GM12878 (cell line): ENCODE measurements around the gene ANXA5. TPM values are rescaled to one million over a fixed set of nuclear protein-coding genes. Genes with fewer than 3 reads are reported as not detected.

Experiments
- ATAC-seq: fragments of 200-7000 bp; cut with Tn5 transposase; 3 replicates; pipeline ENCODE4 v1.9.1; 2020; ENCODE audit warnings: mild to moderate bottlenecking, moderate library complexity
- BruUV-seq: library from RNA; stranded (reverse); fragments of 400-500 nt; replicated peaks from 2 replicates; lab custom pipeline; 2021; lab: Mats Ljungman, UMichigan
- CTCF ChIA-PET: fragments of 300-600 bp; sonication (Branson Sonifier 250); formaldehyde crosslinking; extraction: SDS; loops from one replicate; lab custom pipeline; 2021; ENCODE audit warnings: inconsistent platforms; lab: Yijun Ruan, JAX
- POLR2A ChIA-PET: fragments of 350-600 bp; formaldehyde crosslinking; extraction: SDS; loops from one replicate; lab custom pipeline; 2021; ENCODE audit warnings: inconsistent platforms; lab: Charles Lee
- RAD21 ChIA-PET: fragments of 300-600 bp; sonication (Branson Sonifier 250); formaldehyde crosslinking; loops from one replicate; lab custom pipeline; 2023; ENCODE audit warnings: antibody characterized with exemption; ENCODE audit not compliant: unreplicated experiment; lab: Charles Lee
- SMC1A ChIA-PET: fragments of 300-600 bp; sonication (Branson Sonifier 250); formaldehyde crosslinking; loops from one replicate; lab custom pipeline; 2023; ENCODE audit not compliant: unreplicated experiment, uncharacterized antibody; lab: Charles Lee
- DNase-seq: peaks from one replicate; pipeline ENCODE4 v3.0.0-alpha.2; 2011; ENCODE audit warnings: low read depth, low spot score
- FAIRE-seq: peaks from 3 replicates; lab custom pipeline; 2011; peaks lifted over from hg19 to GRCh38; lab: Jason Lieb, UNC
- H2AFZ ChIP-seq: 2 replicates; pipeline ENCODE4 v1.6.0; 2011; ENCODE audit warnings: low read depth, low read length, control low read depth; ENCODE audit not compliant: control insufficient read depth
- H3K27ac ChIP-seq: 2 replicates; pipeline ENCODE4 v1.5.1; 2011; ENCODE audit warnings: control low read depth; ENCODE audit not compliant: control insufficient read depth, insufficient read depth
- H3K27me3 ChIP-seq, 2 experiments: replicated peaks in 1 of 2; 2 replicates each; pipeline versions ENCODE4 v1.6.0 to v1.6.1; 2011; ENCODE audit warnings: low read length in 1 of 2; ENCODE audit not compliant: control insufficient read depth in 2 of 2, insufficient read depth in 2 of 2
- H3K36me3 ChIP-seq, 2 experiments: 2 replicates each; pipeline ENCODE4 v1.5.1; 2011; ENCODE audit warnings: low read length in 1 of 2; ENCODE audit not compliant: control insufficient read depth in 2 of 2, insufficient read depth in 2 of 2
- H3K4me1 ChIP-seq: 2 replicates; pipeline ENCODE4 v1.6.1; 2011; ENCODE audit warnings: mild to moderate bottlenecking, low read length, moderate library complexity, mixed read lengths; ENCODE audit not compliant: control insufficient read depth, insufficient read depth
- H3K4me2 ChIP-seq: 2 replicates; pipeline ENCODE4 v1.6.0; 2011; ENCODE audit warnings: control low read depth; ENCODE audit not compliant: control insufficient read depth, insufficient read depth
- H3K4me3 ChIP-seq: fragments of 200-600 bp; sonication (generic); 2 replicates; pipeline ENCODE4 v1.5.1; 2016
- H3K79me2 ChIP-seq: 2 replicates; pipeline ENCODE4 v1.6.0; 2011; ENCODE audit warnings: low read length; ENCODE audit not compliant: control insufficient read depth, insufficient read depth
- H3K9ac ChIP-seq: 2 replicates; pipeline ENCODE4 v1.8.0; 2011; ENCODE audit warnings: low read length, control low read depth, mixed read lengths; ENCODE audit not compliant: control insufficient read depth, insufficient read depth
- H3K9me3 ChIP-seq: replicated peaks from 3 replicates; pipeline ENCODE4 v1.5.1; 2011; ENCODE audit warnings: mild to moderate bottlenecking, low read length; ENCODE audit not compliant: control insufficient read depth, insufficient read depth
- H4K20me1 ChIP-seq: 2 replicates; pipeline ENCODE4 v1.6.0; 2011; ENCODE audit not compliant: control insufficient read depth, insufficient read depth
- BMI1 ChIP-seq: fragments of 450-650 bp; IDR thresholded peaks from 2 replicates; pipeline ENCODE4 v1.6.1; 2016; ENCODE audit warnings: mild to moderate bottlenecking, moderate library complexity, borderline replicate concordance
- BRCA1 ChIP-seq: IDR thresholded peaks from 2 replicates; pipeline ENCODE4 v1.6.1; 2011; ENCODE audit warnings: low read depth, low read length, improper control_type of control experiment
- CBFB ChIP-seq: IDR thresholded peaks from 2 replicates; pipeline ENCODE4 v1.6.1; 2016; ENCODE audit warnings: antibody characterized with exemption, low read depth
- CHD2 ChIP-seq: IDR thresholded peaks from 2 replicates; pipeline ENCODE4 v1.6.1; 2011; ENCODE audit warnings: low read depth, low read length, improper control_type of control experiment, borderline replicate concordance
- MXI1 ChIP-seq: fragments of 150-350 bp; IDR thresholded peaks from 2 replicates; pipeline ENCODE4 v1.6.1; 2011; ENCODE audit warnings: low read depth, mild to moderate bottlenecking, inconsistent platforms, low read length, improper control_type of control experiment
- POLR2AphosphoS5 ChIP-seq: IDR thresholded peaks from 2 replicates; pipeline ENCODE4 v1.6.1; 2011; ENCODE audit warnings: mild to moderate bottlenecking, low read length, inconsistent platforms
- RAD21 ChIP-seq: IDR thresholded peaks from 2 replicates; pipeline ENCODE4 v1.6.1; 2011; ENCODE audit warnings: mild to moderate bottlenecking, low read depth, low read length, moderate library complexity; ENCODE audit not compliant: insufficient read depth
- SMC3 ChIP-seq: IDR thresholded peaks from 2 replicates; pipeline ENCODE4 v1.6.1; 2011; ENCODE audit warnings: low read length, improper control_type of control experiment, borderline replicate concordance
- WGBS: methylation state at CpG from one replicate; pipeline ENCODE4 v1.1.6; 2016; ENCODE audit warnings: low lambda C conversion rate; ENCODE audit not compliant: insufficient replicate concordance, insufficient coverage; ENCODE audit errors: missing lambda C conversion rate; 5-methylcytosine and 5-hydroxymethylcytosine counted together
- in situ Hi-C: fragments of 300-500 bp; cut with MboI; formaldehyde crosslinking; loops from 9 replicates; pipeline ENCODE4 v1.14.3; 2018; ENCODE audit warnings: mixed read lengths
- intact Hi-C: fragments of 100-400 bp; cut with micrococcal nuclease; formaldehyde crosslinking; loops from one replicate; pipeline ENCODE4 v1.14.2; 2022; ENCODE audit not compliant: unreplicated experiment
- polyA plus RNA-seq, 11 experiments: library from polyadenylated mRNA; depleted of rRNA in 4 of 11; unstranded in 6 of 11; stranded (reverse) in 5 of 11; fragments of >200 nt; fragmentation: Nextera tagmentation in 4 of 11; fragmentation: Illumina TruSeq in 1 of 11; extraction: Ambion mirVana in 4 of 11; extraction: Trizol in 1 of 11; gene quantifications; 1 replicate in 1 of 11; 2 replicates in 10 of 11; pipeline versions ENCODE4 v1.2.1 to v1.2.3, GENCODE V29; 2011 to 2016; ENCODE audit warnings: inconsistent platforms in 2 of 11, missing spikeins in 2 of 11, low read depth in 1 of 11
- total RNA-seq, 4 experiments: library from RNA; depleted of rRNA in 3 of 4; stranded (reverse); fragments of >200 nt in 3 of 4; fragmentation: Illumina TruSeq in 1 of 4; extraction: Trizol in 1 of 4; gene quantifications; 2 replicates each; pipeline versions ENCODE4 v1.2.1 to v1.2.3, GENCODE V29; 2013 to 2021
- TF ChIP-seq, protein P1 (sequence below): fragments of 450-650 bp; IDR thresholded peaks from 2 replicates; pipeline ENCODE4 v1.6.1; 2017; ENCODE audit warnings: mild to moderate bottlenecking, low read depth, inconsistent platforms; ENCODE audit not compliant: poor library complexity, severe bottlenecking
- TF ChIP-seq, protein P2 (sequence below): IDR thresholded peaks from 2 replicates; pipeline ENCODE4 v1.6.1; 2012; ENCODE audit warnings: improper control_type of control experiment, low read depth, low read length; ENCODE audit not compliant: insufficient replicate concordance

Gene ANXA5
- total and polyA plus RNA-seq, 10 of the 15 experiments (the other 5 are each of a cell fraction or from before 2014, with no cell fraction given): 101 to 249 (median 169) TPM

DNA sequence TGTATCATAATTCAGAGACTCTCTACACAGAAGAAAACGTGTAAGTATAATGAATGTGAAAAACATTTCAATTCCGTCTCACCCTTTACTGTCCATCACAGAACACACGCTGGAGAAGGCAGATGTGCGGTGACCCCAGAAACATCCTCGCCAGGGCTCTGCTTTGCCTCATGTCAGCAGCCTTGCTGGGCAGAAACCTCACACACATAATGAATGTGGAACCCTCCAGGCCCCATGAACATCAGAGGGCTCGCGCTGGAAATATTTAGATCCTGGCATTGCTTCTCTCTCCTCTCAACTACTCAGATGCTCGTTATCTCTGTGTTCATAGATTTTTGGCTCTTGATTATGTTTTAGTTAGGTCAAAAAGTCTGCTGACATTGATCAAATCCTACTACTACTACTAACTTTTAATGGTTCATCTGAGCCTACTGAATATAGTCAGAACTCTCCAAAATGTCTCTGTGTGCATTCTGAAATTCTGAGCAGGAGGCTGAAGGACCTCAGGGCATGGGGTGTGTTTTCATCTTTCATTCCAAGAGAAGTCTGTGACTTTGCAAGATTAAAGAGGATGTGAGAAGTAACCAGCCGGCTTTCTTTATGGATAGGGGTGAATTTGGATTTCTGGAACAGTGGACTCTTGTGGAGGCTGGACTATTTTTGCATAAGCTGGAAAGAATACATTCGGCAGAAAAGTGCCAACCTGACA is 41.2 kb upstream of the ANXA5 start (continued):
- TF ChIP-seq POLR2AphosphoS5 (no peak), CBFB (no peak), CHD2 (no peak)

GRCh38 chr4:121736735-121737351 is 40.1 kb upstream of the ANXA5 start:
- Histone ChIP-seq H2AFZ (no peak overlapping the region), H3K4me3 (no peak overlapping the region), H3K4me1 (no peaks in the 10 kb centered on the region), H3K9ac (no peak overlapping the region), H3K27ac (no peak overlapping the region), H3K36me3 (no peaks in the 10 kb centered on the region), H3K79me2 (no peaks in the 10 kb centered on the region), H3K4me2 (no peak overlapping the region), H3K27me3 (no peaks in the 10 kb centered on the region; a peak in 1 of 4 replicates), H3K9me3 (no peaks in the 10 kb centered on the region), H4K20me1 (no peaks in the 10 kb centered on the region; the same call in 1 of the 2 replicates)
- ChIA-PET SMC1A (interaction anchor here (0.8 to 1.2 kb wide), 3 partner anchors 39 to 275 kb away, joined by 3 to 4 read pairs (median 4); no protein-coding TSS in a partner anchor), POLR2A (no interaction called here), RAD21 (interaction anchor here (0.9 to 1.5 kb wide), 5 partner anchors 9 to 366 kb away, joined by 3 to 8 read pairs (median 4); no protein-coding TSS in a partner anchor), CTCF (interaction anchor here (0.6 to 1.9 kb wide), 18 partner anchors 10 to 390 kb away, joined by 3 to 16 read pairs (median 3); no protein-coding TSS in a partner anchor)
- intact Hi-C loops: loop anchor here (1.0 kb wide), 1 partner anchor 367 kb away; no protein-coding TSS in a partner anchor
- 45% methylated on average over 5 of the region's 5 CpGs for WGBS
- no peak for FAIRE-seq
- no peak for DNase-seq
- ATAC-seq: peak; percentile 80
- in situ Hi-C loops: no loop called here
- no TSS peak for BruUV-seq
- TF ChIP-seq BMI1 (no peak), RAD21 (peak; percentile 56), SMC3 (peak; percentile 35; the same call in 1 of the 2 replicates), BRCA1 (no peak), MXI1 (no peak)
- TF ChIP-seq, protein P1, sequence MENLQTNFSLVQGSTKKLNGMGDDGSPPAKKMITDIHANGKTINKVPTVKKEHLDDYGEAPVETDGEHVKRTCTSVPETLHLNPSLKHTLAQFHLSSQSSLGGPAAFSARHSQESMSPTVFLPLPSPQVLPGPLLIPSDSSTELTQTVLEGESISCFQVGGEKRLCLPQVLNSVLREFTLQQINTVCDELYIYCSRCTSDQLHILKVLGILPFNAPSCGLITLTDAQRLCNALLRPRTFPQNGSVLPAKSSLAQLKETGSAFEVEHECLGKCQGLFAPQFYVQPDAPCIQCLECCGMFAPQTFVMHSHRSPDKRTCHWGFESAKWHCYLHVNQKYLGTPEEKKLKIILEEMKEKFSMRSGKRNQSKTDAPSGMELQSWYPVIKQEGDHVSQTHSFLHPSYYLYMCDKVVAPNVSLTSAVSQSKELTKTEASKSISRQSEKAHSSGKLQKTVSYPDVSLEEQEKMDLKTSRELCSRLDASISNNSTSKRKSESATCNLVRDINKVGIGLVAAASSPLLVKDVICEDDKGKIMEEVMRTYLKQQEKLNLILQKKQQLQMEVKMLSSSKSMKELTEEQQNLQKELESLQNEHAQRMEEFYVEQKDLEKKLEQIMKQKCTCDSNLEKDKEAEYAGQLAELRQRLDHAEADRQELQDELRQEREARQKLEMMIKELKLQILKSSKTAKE: no peak
- TF ChIP-seq, protein P2, sequence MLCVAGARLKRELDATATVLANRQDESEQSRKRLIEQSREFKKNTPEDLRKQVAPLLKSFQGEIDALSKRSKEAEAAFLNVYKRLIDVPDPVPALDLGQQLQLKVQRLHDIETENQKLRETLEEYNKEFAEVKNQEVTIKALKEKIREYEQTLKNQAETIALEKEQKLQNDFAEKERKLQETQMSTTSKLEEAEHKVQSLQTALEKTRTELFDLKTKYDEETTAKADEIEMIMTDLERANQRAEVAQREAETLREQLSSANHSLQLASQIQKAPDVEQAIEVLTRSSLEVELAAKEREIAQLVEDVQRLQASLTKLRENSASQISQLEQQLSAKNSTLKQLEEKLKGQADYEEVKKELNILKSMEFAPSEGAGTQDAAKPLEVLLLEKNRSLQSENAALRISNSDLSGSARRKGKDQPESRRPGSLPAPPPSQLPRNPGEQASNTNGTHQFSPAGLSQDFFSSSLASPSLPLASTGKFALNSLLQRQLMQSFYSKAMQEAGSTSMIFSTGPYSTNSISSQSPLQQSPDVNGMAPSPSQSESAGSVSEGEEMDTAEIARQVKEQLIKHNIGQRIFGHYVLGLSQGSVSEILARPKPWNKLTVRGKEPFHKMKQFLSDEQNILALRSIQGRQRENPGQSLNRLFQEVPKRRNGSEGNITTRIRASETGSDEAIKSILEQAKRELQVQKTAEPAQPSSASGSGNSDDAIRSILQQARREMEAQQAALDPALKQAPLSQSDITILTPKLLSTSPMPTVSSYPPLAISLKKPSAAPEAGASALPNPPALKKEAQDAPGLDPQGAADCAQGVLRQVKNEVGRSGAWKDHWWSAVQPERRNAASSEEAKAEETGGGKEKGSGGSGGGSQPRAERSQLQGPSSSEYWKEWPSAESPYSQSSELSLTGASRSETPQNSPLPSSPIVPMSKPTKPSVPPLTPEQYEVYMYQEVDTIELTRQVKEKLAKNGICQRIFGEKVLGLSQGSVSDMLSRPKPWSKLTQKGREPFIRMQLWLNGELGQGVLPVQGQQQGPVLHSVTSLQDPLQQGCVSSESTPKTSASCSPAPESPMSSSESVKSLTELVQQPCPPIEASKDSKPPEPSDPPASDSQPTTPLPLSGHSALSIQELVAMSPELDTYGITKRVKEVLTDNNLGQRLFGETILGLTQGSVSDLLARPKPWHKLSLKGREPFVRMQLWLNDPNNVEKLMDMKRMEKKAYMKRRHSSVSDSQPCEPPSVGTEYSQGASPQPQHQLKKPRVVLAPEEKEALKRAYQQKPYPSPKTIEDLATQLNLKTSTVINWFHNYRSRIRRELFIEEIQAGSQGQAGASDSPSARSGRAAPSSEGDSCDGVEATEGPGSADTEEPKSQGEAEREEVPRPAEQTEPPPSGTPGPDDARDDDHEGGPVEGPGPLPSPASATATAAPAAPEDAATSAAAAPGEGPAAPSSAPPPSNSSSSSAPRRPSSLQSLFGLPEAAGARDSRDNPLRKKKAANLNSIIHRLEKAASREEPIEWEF: no peak
